Muscle of back (tissue), 11 donors: Measurements from ENCODE around the gene KDM3B. TPM values are rescaled to one million over a fixed set of nuclear protein-coding genes. Genes with fewer than 3 reads are reported as not detected.
"Not testable (repeated sequence)": the region's sequence is repeated elsewhere in the genome, so short reads cannot be mapped to it uniquely, and the experiment has no call there.

Experiments used
- DNase-seq, 3 donors: peaks; one replicate each; pipeline versions ENCODE4 v3.0.0 to v3.0.0-alpha.2; 2013
- polyA plus RNA-seq, 10 donors: library from polyadenylated mRNA; unstranded; fragments of 120-200 nt; gene quantifications; one replicate each; pipeline ENCODE4 v1.2.1, GENCODE V29; 2013; ENCODE audit not compliant: insufficient read length in 10 of 10

KDM3B gene
- polyA plus RNA-seq, 10 donors, result 50.2 to 67.6 (median 54.0) TPM

- no peak for DNase-seq
These were observed 33.2 kb downstream of the KDM3B start for GRCh38 chr5:138385660-138386059.

DNA sequence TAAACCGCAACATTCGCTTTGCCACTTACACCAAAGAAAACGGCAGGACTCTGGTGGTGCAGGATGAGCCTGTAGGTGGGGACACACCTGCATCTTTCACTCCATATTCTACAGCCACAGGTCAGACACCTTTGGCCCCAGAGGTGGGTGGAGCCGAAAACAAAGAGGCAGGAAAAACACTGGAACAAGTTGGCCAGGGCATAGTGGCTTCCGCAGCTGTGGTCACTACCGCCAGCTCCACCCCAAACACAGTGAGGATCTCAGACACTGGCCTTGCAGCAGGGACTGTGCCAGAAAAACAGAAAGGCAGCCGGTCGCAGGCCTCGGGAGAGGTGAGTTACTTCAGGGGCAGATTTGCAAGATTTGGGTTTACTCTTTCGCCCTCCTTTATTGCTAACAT, 33.8 kb downstream of the KDM3B start:
- DNase-seq, result no peak

GRCh38 chr5:138389332-138389731, 36.8 kb downstream of the KDM3B start:
- no peak for DNase-seq

- DNase-seq, result not testable (repeated sequence)
These were observed 37.4 kb downstream of the KDM3B start for GRCh38 chr5:138389911-138390310.

DNA sequence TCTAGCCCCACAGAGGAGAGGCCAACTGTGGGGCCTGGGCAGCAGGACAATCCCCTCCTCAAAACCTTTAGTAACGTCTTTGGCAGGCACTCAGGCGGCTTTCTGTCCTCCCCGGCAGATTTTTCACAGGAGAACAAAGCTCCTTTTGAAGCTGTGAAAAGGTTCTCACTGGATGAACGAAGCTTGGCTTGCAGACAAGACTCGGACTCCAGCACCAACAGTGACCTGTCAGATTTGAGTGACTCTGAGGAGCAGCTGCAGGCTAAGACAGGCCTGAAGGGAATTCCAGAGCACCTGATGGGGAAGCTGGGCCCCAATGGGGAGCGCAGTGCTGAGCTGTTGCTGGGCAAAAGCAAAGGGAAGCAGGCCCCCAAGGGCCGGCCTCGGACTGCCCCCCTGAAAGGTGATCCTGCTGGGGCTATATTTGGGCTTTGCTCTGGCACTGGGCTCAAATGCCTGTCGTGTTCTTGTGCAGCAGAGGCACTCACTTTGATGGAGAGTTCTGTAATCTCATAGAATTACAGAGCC, 39.4 kb downstream of the KDM3B start:
- DNase-seq, result peak; percentile 57 to 66 (median 61)

GRCh38 chr5:138402640-138403039, 50.2 kb downstream of the KDM3B start:
- DNase-seq, result no peak

DNA sequence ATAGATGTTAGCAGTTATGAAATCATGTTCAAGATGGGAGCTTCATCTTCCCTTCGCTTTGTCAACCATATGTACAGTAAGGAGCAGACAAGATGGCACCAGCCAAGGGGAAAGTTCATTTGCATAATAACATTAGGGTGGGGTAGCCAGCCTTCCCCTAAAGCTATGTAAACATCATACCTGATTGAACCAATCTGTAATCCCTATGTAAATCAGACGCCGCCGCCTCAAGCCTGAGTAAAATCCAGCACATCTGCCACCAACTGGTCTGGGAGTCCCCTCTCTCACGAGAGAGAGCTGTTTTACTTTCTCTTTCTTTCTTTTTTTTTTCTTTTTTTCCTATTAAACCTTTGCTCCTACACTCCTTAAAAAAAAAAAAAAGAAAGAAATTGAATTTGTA, 55.5 kb downstream of the KDM3B start:
- no peak for DNase-seq

DNA sequence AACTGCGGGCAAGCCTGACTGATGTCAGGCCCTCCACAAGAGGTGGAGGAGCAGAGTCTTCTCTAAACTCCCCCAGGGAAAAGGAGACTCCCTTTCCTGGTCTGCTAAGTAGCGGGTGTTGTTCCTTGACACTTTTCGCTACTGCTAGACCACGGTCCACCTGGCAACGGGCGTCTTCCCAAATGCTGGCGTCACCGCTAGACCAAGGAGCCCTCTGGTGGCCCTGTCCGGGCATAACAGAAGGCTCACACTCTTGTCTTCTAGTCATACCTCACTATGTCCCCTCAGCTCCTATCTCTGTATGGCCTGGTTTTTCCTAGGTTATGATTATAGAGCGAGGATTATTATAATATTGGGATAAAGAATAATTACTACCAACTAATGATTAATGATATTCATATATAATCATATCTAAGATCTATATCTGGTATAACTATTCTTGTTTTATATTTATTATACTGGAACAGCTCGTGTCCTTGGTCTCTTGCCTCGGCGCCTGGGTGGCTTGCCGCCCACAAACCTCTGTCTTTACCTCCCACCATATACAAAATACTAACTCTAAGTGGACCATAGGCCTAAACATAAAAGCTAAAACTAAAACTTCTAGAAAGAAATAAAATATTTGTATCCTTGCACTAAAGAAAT, 58.6 kb downstream of the KDM3B start:
- DNase-seq, result peak in 2 of 3 donors; percentile 12 to 16

DNA sequence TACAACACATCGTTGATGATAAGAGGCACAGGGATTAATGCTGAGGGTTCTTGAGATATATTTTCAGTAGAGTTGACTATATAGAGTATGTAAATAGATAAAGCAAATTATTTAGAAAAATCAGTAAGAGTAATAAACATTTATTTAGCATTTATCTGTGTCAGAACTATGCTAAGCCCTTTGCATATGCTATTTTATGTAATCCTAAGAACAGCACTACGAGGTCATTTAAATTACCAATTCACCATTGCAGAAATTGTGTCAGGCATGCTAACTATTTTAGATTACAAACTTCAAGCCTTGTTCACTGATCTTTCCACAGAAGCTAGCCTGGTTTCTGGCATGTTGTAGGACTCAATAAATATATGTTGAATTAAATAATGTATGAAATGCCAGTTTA, 66.0 kb downstream of the KDM3B start:
- no peak for DNase-seq

DNA sequence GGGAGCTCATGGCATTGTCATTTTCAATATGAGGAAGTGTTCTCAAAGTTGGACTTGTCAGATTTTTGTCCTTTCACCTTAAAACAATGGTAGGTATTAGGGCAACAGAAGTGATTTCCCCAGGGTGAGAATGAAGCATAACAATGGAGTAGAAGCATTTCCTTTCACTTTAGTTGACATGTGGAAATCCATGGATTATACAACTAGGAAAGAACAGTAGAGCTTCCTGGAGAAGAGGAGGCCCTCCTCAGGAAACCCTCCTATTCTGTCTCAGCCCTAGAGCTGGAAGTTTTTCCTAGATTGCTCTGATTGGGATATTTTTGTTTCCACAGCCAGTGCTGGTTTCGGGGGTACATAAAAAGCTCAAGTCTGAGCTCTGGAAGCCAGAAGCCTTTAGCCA, 72.6 kb downstream of the KDM3B start:
- DNase-seq, result no peak

DNA sequence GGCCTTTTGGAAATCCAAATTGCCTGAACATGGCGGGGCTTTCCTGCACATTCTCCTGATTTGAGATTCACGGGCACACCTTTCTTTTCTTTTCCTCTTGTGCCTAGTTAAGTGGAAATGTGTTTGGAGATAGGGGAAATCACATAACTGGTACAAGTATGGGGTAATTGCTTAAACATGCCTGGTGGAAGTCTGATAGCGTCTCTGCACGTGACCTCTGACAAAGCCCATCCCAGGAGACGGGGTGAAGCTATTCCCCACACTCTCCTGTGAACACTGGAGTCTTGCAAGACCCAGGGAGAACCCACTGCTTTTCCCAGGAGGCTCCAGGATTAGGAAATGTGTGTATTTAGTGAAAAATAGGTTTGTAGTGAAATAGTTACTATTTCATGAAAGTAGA, 83.5 kb downstream of the KDM3B start:
- no peak for DNase-seq

DNA sequence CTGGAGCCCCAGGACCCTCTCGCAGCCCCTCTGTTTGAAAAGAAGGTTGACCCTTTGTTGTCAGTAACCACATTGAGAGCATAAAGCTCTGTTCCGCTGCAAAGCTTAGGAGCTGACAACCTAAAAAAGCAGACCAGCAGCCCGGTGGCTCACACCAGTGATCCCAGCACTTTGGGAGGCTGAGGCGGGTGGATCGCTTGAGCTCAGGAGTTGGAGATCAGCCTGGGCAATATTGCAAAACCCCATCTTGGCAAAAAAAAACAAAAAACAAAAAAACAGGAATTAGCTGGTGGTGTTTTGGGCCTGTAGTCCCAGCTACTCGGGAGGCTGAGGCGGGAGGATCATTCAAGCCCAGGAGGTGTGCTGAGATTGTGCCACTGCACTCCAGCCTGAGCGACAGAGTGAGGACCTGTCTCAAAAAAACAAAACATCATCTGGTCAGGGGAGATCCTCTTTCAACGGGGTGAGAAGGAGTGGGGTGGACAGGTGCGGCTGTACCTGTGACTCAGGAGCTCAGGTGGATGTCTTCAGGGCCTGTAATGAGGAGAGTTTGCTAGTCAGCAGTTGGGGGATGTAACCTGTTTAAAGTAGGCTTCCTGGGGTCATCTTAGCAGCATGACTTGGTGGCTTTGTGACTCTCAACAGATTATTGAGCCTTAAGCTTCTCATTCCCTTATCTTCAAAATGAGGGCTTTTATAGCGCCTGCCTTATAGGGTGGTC, 85.7 kb downstream of the KDM3B start:
- DNase-seq, result no peak

DNA sequence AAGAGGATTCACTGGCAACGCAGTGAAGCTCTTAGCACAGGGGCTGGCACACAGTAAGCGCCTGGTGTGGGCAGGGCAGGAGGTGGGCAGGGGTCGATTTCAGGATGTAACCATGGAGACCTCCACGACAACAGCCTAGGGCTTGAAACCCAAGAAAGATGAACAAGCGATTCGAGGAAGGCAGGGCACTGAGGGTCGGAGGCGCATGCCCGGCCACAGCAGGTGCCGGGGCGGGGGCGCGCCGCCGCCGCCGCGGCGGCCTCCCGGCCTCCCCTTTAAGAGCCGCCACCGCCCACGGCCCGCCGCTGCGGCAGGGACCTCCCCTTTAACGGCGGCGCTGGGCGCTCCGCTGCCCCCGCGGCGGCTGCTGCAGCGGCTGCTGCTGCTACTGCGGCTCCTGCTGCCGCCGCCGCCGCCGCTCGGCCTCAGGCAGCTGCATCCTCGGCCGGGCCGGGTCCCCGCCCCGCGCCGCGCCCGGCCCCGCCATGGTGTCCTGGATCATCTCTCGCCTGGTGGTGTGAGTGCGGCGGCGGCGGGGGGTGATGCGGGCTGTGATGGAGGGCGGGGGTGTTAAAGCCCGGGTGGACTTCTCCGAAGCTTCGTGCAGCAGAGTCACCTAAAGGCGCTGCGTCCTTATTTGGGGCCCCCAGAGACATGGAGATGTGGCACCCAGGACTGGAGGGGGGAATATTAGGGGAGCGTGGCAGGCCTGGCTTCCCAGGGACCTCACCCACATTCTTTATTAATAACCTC, 86.4 kb downstream of the KDM3B start, which contains the start of gene REEP2:
TSS of gene REEP2 (plus strand) at position 334 of the 753 bp plus-strand sequence. CDS start at position 486, 152 bp downstream.
- peak in 2 of 3 donors; percentile 38 to 58 for DNase-seq

DNA sequence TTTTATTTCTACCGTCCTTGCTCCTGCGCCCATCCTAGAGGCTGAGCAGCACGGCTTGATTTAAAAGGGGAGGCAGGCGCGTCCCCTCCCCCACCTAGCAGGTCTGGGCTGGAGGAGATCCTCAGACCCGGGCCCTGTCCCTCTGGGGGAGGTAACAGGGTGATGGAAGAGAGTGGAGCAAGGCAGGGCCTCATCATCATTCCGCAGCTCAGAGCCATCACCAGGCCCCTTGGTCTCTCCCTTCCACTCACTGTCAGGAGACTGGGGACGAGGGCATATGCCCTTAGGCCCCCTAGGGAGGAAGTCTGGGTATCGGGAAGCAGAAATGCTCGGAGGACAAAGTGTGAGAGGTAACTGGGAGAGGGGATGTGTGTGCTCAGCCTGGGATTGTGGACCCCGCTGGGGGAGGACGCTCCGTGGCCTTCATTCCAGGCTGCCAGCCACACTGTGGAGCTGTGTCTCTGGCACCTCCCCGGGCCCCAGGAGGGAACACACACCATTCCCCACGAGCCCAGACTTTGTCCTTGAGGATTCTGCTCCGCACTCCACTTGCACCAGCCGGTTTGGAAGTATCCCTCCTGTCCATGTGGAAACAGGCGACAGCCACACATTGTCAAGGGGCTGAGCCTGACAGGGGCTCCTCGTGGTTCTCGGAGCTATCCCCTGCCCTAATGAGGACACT, 87.1 kb downstream of the KDM3B start:
- peak in 1 of 3 donors; percentile 37 for DNase-seq

- no peak for DNase-seq
These were observed 87.9 kb downstream of the KDM3B start for GRCh38 chr5:138440159-138441073.

DNA sequence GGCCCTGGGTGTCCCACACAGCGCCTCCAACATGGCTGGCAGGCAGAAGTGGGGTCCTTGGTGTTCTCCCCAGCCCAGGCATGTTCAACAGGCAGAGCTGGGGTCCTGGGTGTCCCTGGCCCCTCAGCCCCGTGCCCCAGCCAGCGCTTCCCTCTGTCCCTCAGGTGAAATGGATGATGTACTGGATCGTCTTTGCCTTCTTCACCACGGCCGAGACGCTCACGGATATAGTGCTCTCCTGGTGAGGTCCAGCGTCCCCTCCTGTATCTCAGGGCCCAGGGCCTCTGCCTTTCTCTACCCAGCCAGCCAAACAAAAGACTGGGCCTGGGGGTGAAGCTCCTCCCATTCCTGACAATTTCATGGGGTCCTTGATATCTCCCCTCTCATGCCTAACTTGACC, 88.7 kb downstream of the KDM3B start:
- DNase-seq, result no peak

DNA sequence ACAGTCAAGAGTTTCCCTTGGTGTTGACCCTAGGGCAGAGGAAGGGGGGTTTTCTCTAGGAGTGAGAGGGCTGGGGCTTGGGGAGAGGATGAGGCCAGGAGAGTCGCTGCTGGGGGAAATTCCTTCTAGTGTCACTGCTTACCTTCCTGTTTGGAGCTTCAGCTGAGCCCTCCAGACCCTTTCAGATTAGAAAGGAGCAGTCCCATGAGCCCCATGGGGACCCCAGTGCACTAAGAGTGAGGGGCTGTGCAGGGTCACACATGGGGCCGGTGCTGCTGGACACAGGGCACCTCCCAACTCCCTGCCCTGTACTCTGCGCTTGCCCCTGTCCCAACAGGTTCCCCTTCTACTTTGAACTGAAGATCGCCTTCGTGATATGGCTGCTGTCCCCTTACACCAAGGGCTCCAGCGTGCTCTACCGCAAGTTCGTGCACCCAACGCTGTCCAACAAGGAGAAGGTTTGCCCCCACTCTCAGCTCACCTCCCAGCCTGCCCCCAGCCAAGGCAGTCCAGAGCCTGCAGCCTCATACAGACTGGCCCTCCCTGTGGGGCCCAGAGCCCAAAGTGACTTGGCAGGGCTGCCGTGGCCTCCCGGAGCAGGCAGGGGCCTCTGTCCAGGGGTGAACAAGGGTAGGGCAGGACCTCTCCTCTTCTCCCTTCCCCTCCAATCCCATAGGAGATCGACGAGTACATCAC, 91.7 kb downstream of the KDM3B start:
- DNase-seq, result no peak

DNA sequence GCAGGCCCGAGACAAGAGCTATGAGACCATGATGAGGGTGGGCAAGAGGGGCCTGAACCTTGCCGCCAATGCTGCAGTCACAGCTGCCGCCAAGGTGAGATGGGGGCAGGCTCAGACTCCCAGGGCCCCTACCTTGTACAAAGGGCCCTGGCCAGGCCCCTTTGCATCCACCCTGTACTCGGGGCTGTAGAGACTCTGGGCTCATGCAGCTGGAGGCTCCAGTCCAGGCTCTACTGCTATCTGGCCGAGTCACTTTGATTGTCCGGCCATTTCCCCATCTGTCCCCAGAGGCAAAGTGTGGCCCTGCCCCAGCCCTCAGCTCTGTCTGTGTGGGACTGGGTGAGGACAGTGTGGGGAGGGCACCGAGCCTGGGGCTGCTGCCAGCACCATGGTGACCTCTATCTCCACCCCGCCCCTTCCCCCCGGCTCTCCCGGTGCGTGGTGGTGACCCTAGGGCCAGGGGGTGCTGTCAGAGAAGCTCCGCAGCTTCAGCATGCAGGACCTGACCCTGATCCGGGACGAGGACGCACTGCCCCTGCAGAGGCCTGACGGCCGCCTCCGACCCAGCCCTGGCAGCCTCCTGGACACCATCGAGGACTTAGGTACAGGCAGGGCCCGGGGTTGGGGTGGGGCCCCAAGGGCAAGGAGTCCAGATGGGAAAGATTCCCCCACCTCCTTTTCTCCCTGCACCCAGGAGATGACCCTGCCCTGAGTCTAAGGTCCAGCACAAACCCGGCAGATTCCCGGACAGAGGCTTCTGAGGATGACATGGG, 92.5 kb downstream of the KDM3B start:
- no peak for DNase-seq

DNA sequence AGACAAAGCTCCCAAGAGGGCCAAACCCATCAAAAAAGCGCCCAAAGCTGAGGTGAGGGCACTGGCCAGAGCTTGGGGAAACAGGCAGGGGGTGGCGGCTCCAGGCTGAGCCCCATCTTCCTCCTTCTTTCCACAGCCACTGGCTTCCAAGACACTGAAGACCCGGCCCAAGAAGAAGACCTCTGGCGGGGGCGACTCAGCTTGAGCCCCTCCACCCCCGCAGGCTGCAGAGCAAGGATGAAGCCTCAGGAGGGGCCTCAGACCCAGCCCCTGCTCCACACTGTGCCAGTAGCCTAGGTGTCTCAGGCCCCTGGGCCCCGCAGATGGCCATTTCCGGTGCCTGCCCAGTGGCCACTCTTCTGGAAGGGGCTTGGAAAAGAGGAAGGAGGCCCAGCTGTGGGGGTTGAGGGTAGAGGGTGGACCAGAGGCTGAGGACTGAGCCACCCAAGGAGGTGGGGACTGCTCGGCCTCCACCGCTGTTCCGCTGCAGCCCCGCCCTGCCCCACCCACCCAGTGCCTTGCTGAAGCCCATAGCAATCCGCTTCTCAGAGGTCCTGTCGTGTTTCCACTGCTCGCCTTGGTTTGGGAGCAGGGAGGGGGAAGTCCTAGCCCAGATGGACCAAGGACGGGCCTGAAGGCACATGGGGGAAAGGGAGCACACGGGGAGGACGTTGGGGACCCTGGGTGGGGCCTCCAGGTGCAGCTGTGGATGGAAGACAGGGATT, 93.2 kb downstream of the KDM3B start:
- DNase-seq, result no peak
